G401.6 (cell line): ENCODE measurements around the gene MRC2.
"Not testable (repeated sequence)": the region's sequence is repeated elsewhere in the genome, so short reads cannot be mapped to it uniquely, and the experiment has no call there.

Experiments used
- FAIRE-seq: peaks from 2 replicates; lab custom pipeline; 2012; peaks lifted over from hg19 to GRCh38; lab: Jason Lieb, UNC

MRC2 gene

GRCh38 chr17:62627219-62627903 is at the start of gene MRC2:
Gene MRC2 (plus strand): TSS chr17:62627670. CDS start chr17:62627803, 133 bp downstream.
- FAIRE-seq = no peak

- no peak for FAIRE-seq
These were observed 48.5 kb upstream of the MRC2 start for GRCh38 chr17:62578757-62579487.

- FAIRE-seq = no peak
These were observed 46.5 kb upstream of the MRC2 start for GRCh38 chr17:62580947-62581346.

GRCh38 chr17:62581764-62582163 is 45.7 kb upstream of the MRC2 start:
- FAIRE-seq = no peak

GRCh38 chr17:62587554-62587953 is 39.9 kb upstream of the MRC2 start:
- FAIRE-seq = no peak

- FAIRE-seq = no peak
These were observed 39.4 kb upstream of the MRC2 start for GRCh38 chr17:62588109-62588508.

GRCh38 chr17:62591333-62591732 is 36.1 kb upstream of the MRC2 start:
- FAIRE-seq = no peak

- not testable (repeated sequence) for FAIRE-seq
These were observed 35.6 kb upstream of the MRC2 start for GRCh38 chr17:62591822-62592221.

- FAIRE-seq = no peak
These were observed 35.0 kb upstream of the MRC2 start for GRCh38 chr17:62592341-62593099.

GRCh38 chr17:62595484-62595883 is 32.0 kb upstream of the MRC2 start:
- no peak for FAIRE-seq

- no peak for FAIRE-seq
These were observed 30.8 kb upstream of the MRC2 start for GRCh38 chr17:62596662-62597061.

GRCh38 chr17:62597150-62597549 is 30.3 kb upstream of the MRC2 start:
- no peak for FAIRE-seq

GRCh38 chr17:62597920-62598319 is 29.6 kb upstream of the MRC2 start:
- no peak for FAIRE-seq

- no peak for FAIRE-seq
These were observed 27.4 kb upstream of the MRC2 start for GRCh38 chr17:62599964-62600657.

- no peak for FAIRE-seq
These were observed 26.7 kb upstream of the MRC2 start for GRCh38 chr17:62600805-62601204.

- FAIRE-seq = no peak
These were observed 26.0 kb upstream of the MRC2 start for GRCh38 chr17:62601471-62601870.

GRCh38 chr17:62603783-62604182 is 23.7 kb upstream of the MRC2 start:
- FAIRE-seq = not testable (repeated sequence)

GRCh38 chr17:62605588-62605987 is 21.9 kb upstream of the MRC2 start:
- FAIRE-seq = no peak

- no peak for FAIRE-seq
These were observed 16.2 kb upstream of the MRC2 start for GRCh38 chr17:62611292-62611691.

GRCh38 chr17:62611728-62612127 is 15.7 kb upstream of the MRC2 start:
- no peak for FAIRE-seq

GRCh38 chr17:62612289-62612688 is 15.2 kb upstream of the MRC2 start:
- FAIRE-seq = not testable (repeated sequence)

GRCh38 chr17:62613095-62613494 is 14.4 kb upstream of the MRC2 start:
- not testable (repeated sequence) for FAIRE-seq
